Measurements from ENCODE around the gene IER5L. TPM values are rescaled to one million over a fixed set of nuclear protein-coding genes. Genes with fewer than 3 reads are reported as not detected.

The IER5L gene
- total and polyA plus RNA-seq, 9 of the 15 experiments (the other 6 are each of a cell fraction or from before 2014, with no cell fraction given) = 0.14 to 11.9 (median 0.52) TPM

- TF ChIP-seq CUX1 (CRISPR knock-in tag; IDR thresholded peaks at IDR 0.05) (no peak), TGIF2 (CRISPR knock-in tag; IDR thresholded peaks at IDR 0.05) (no peak), UBTF (IDR thresholded peaks at IDR 0.05; ENCODE audit: borderline replicate concordance in 1 of 2, low read depth in 2 of 2, low read length in 2 of 2) (0 out of 4 replicates have a peak, but pooled peaks of 1 of the 2 experiments have one; percentile 55), ZBTB5 (IDR thresholded peaks at IDR 0.05) (no peak), HDAC1 (IDR thresholded peaks at IDR 0.05) (no peak; a peak in 1 of 4 replicates), MEF2D (tag; conservative IDR thresholded peaks at IDR 0.05; ENCODE audit: low read depth) (no peak), TAF9B (IDR thresholded peaks at IDR 0.05; ENCODE audit: partially characterized antibody) (no peak), JUND (IDR thresholded peaks at IDR 0.05; ENCODE audit: borderline replicate concordance, low read depth, low read length) (peak; percentile 60), JUND (tag; IDR thresholded peaks at IDR 0.05; ENCODE audit: borderline replicate concordance, low read depth, low read length) (peak; percentile 14; the same call in 1 of the 3 replicates), TFAM (CRISPR knock-in tag; conservative IDR thresholded peaks at IDR 0.05) (no peak), ZNF507 (tag; conservative IDR thresholded peaks at IDR 0.05) (no peak), ZNF398 (CRISPR knock-in tag; IDR thresholded peaks at IDR 0.05) (no peak), DPF2 (IDR thresholded peaks at IDR 0.05) (no peak)
Measured at GRCh38 chr9:129174724-129175514, 3.1 kb downstream of the IER5L start (continued).

All from K562 (cell line).